ENCODE results near the gene ZNF10.

Gene ZNF10

DNA sequence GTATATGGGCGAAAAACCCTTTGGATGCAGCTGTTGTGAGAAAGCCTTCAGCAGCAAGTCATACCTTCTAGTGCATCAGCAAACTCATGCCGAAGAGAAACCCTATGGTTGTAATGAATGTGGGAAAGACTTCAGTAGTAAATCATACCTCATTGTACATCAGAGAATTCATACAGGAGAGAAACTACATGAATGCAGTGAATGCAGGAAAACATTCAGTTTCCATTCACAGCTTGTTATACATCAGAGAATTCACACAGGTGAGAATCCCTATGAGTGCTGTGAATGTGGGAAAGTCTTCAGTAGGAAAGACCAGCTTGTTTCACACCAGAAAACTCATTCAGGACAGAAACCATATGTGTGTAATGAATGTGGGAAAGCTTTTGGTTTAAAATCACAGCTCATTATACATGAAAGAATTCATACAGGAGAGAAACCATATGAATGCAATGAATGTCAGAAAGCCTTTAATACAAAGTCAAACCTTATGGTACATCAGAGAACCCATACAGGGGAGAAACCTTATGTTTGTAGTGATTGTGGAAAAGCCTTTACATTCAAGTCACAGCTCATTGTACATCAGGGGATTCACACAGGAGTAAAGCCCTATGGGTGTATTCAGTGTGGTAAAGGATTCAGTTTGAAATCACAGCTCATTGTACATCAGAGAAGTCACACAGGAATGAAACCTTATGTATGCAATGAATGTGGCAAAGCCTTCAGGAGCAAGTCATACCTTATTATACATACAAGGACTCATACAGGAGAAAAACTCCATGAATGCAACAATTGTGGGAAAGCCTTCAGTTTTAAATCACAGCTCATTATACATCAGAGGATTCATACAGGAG, 72.3 kb downstream of the ZNF10 start:
- DNase-seq = no peak

GRCh38 chr12:133203344-133204263, 73.2 kb downstream of the ZNF10 start:
- no peak for DNase-seq

DNA sequence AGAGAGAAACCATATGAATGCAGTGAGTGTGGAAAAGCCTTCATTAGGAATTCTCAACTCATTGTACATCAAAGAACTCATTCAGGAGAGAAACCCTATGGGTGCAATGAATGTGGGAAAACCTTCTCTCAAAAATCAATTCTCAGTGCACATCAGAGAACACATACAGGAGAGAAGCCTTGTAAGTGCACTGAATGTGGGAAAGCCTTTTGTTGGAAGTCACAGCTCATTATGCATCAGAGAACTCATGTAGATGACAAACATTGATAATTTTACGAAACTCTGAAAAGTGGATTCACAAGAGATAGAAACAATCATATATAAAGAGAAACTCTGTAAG, 73.8 kb downstream of the ZNF10 start:
- no peak for DNase-seq

- DNase-seq = no peak
These were observed 76.0 kb downstream of the ZNF10 start for GRCh38 chr12:133206390-133206789.
